HG03442 (cell line): ENCODE data around the gene IGSF9B.

ENCODE experiments used
- ATAC-seq: cut with Tn5 transposase; IDR thresholded peaks from one replicate; pipeline ENCODE4 v1.9.1; 2021; ENCODE audit warnings: mild to moderate bottlenecking, moderate library complexity; ENCODE audit not compliant: unreplicated experiment

The IGSF9B gene

GRCh38 chr11:133938166-133938565 lies 18.6 kb downstream of the IGSF9B start:
- ATAC-seq: no peak

- no peak for ATAC-seq
These were observed 19.3 kb downstream of the IGSF9B start for GRCh38 chr11:133937468-133937867.

GRCh38 chr11:133937015-133937414 lies 19.8 kb downstream of the IGSF9B start:
- ATAC-seq: no peak

- no peak for ATAC-seq
These were observed 20.2 kb downstream of the IGSF9B start for GRCh38 chr11:133936592-133936991.

GRCh38 chr11:133936136-133936535 lies 20.6 kb downstream of the IGSF9B start:
- ATAC-seq: no peak

GRCh38 chr11:133935551-133935910 lies 21.2 kb downstream of the IGSF9B start:
- no peak for ATAC-seq

GRCh38 chr11:133934599-133935550 lies 21.9 kb downstream of the IGSF9B start:
- no peak for ATAC-seq

- no peak for ATAC-seq
These were observed 22.7 kb downstream of the IGSF9B start for GRCh38 chr11:133934096-133934495.

GRCh38 chr11:133931449-133932060 lies 25.2 kb downstream of the IGSF9B start:
- ATAC-seq: no peak

- no peak for ATAC-seq
These were observed 25.9 kb downstream of the IGSF9B start for GRCh38 chr11:133930767-133931448.

GRCh38 chr11:133930053-133930766 lies 26.6 kb downstream of the IGSF9B start:
- ATAC-seq: no peak

GRCh38 chr11:133929401-133930052 lies 27.2 kb downstream of the IGSF9B start:
- ATAC-seq: no peak

- ATAC-seq: peak; percentile 55
These were observed 28.1 kb downstream of the IGSF9B start for GRCh38 chr11:133928628-133929059.

GRCh38 chr11:133927690-133928627 lies 28.8 kb downstream of the IGSF9B start:
- peak; percentile 79 for ATAC-seq

GRCh38 chr11:133926466-133927246 lies 30.1 kb downstream of the IGSF9B start:
- ATAC-seq: no peak

- ATAC-seq: no peak
These were observed 31.0 kb downstream of the IGSF9B start for GRCh38 chr11:133925756-133926155.

- ATAC-seq: no peak
These were observed 32.1 kb downstream of the IGSF9B start for GRCh38 chr11:133924661-133925060.

- no peak for ATAC-seq
These were observed 34.5 kb downstream of the IGSF9B start for GRCh38 chr11:133922078-133922870.
